LoVo (cell line): Measurements from ENCODE around the gene GIMAP8.
"Not testable (repeated sequence)": the region's sequence is repeated elsewhere in the genome, so short reads cannot be mapped to it uniquely, and the experiment has no call there.

ENCODE experiments used
- DNase-seq: peaks from one replicate; pipeline ENCODE4 v3.0.0-alpha.2; 2016; ENCODE audit warnings: low spot score

The GIMAP8 gene

GRCh38 chr7:150435390-150436073 is 14.9 kb upstream of the GIMAP8 start:
- no peak for DNase-seq

GRCh38 chr7:150439967-150440366 is 10.5 kb upstream of the GIMAP8 start:
- DNase-seq, result no peak

- no peak for DNase-seq
These were observed 8.9 kb upstream of the GIMAP8 start for GRCh38 chr7:150441524-150441923.

- no peak for DNase-seq
These were observed 7.6 kb upstream of the GIMAP8 start for GRCh38 chr7:150442811-150443210.

GRCh38 chr7:150443793-150444540 is 6.5 kb upstream of the GIMAP8 start:
- no peak for DNase-seq

GRCh38 chr7:150444674-150445365 is 5.6 kb upstream of the GIMAP8 start:
- no peak for DNase-seq

- DNase-seq, result peak; percentile 7
These were observed 4.0 kb upstream of the GIMAP8 start for GRCh38 chr7:150446288-150446938.

GRCh38 chr7:150447966-150448788 is 2.3 kb upstream of the GIMAP8 start:
- DNase-seq, result no peak

- peak; percentile 81 for DNase-seq
These were observed 1.7 kb upstream of the GIMAP8 start for GRCh38 chr7:150448789-150449147.

GRCh38 chr7:150449206-150449952 is 1.1 kb upstream of the GIMAP8 start:
- DNase-seq, result no peak

GRCh38 chr7:150451097-150451793 is 815 bp downstream of the GIMAP8 start:
- no peak for DNase-seq

- DNase-seq, result no peak
These were observed 1.5 kb downstream of the GIMAP8 start for GRCh38 chr7:150451833-150452461.

GRCh38 chr7:150453181-150453580 is 2.8 kb downstream of the GIMAP8 start:
- DNase-seq, result no peak

- DNase-seq, result no peak
These were observed 3.5 kb downstream of the GIMAP8 start for GRCh38 chr7:150453892-150454291.

- DNase-seq, result not testable (repeated sequence)
These were observed 6.6 kb downstream of the GIMAP8 start for GRCh38 chr7:150457064-150457463.

GRCh38 chr7:150458235-150458634 is 7.8 kb downstream of the GIMAP8 start:
- no peak for DNase-seq

- no peak for DNase-seq
These were observed 8.3 kb downstream of the GIMAP8 start for GRCh38 chr7:150458756-150459155.

- DNase-seq, result no peak
These were observed 11.1 kb downstream of the GIMAP8 start for GRCh38 chr7:150461520-150461919.

- DNase-seq, result no peak
These were observed 12.0 kb downstream of the GIMAP8 start for GRCh38 chr7:150462413-150462812.

GRCh38 chr7:150463461-150463860 is 13.0 kb downstream of the GIMAP8 start:
- DNase-seq, result no peak
